GM23248 (cell line): ENCODE results near the gene CFDP1.

Experiments
- EZH2 ChIP-seq: fragments of 200-600 bp; sonication (generic); IDR thresholded peaks from 2 replicates; pipeline ENCODE4 v1.6.1; 2018; ENCODE audit warnings: antibody characterized with exemption, mild to moderate bottlenecking; ENCODE audit not compliant: insufficient read depth, poor library complexity, severe bottlenecking
- EZH2phosphoT487 ChIP-seq: fragments of 200-600 bp; sonication (generic); IDR thresholded peaks from 2 replicates; pipeline ENCODE4 v1.6.1; 2018; ENCODE audit warnings: antibody characterized with exemption, moderate library complexity, mild to moderate bottlenecking, low read depth; ENCODE audit not compliant: insufficient read depth

DNA sequence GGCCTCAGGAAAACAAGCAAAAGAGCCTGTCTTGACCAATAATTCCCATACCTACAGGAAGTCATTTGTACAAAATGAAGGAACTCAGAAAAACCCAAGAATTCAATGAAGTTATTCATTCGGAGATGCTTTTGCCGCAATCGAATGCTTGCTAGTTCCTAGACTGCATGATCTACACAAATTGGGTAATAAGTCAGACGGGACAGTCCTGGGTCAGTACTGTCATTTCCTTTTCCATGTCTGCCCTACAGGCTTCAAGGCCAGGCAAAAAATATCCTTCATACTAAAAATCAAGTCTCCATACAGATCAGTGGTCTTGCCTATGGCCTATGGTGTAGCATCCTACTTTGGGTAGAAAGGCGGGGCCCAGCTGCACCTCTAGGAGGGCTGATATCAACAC lies 71.4 kb downstream of the CFDP1 start:
- TF ChIP-seq EZH2 (no peak), EZH2phosphoT487 (no peak)
